H9 (cell line): Measurements from ENCODE around the gene B3GALNT2. TPM values are rescaled to one million over a fixed set of nuclear protein-coding genes. Genes with fewer than 3 reads are reported as not detected.

Experiments
- DNase-seq: peaks from one replicate; pipeline ENCODE4 v3.0.0-alpha.2; 2017
- H2AFZ ChIP-seq: one replicate; pipeline ENCODE4 v1.6.1; 2013; ENCODE audit warnings: mild to moderate bottlenecking, low read length, control low read depth, moderate library complexity
- H2AK5ac ChIP-seq: 2 replicates; pipeline ENCODE4 v1.6.1; 2013; ENCODE audit warnings: low read length, control low read depth, mixed read lengths; ENCODE audit not compliant: insufficient read length
- H2BK120ac ChIP-seq: one replicate; pipeline ENCODE4 v1.6.1; 2013; ENCODE audit warnings: low read depth, mild to moderate bottlenecking, low read length, control low read depth, inconsistent platforms; ENCODE audit not compliant: poor library complexity, severe bottlenecking
- H2BK12ac ChIP-seq: 2 replicates; pipeline ENCODE4 v1.6.1; 2013; ENCODE audit warnings: low read length, control low read depth, mixed read lengths, low read depth; ENCODE audit not compliant: insufficient read length
- H2BK15ac ChIP-seq: 2 replicates; pipeline ENCODE4 v1.6.1; 2013; ENCODE audit warnings: low read depth, low read length, control low read depth
- H2BK20ac ChIP-seq: one replicate; pipeline ENCODE4 v1.6.1; 2013; ENCODE audit warnings: low read depth, mild to moderate bottlenecking, low read length, control low read depth, inconsistent platforms; ENCODE audit not compliant: poor library complexity, severe bottlenecking
- H2BK5ac ChIP-seq: 2 replicates; pipeline ENCODE4 v1.6.1; 2013; ENCODE audit warnings: low read length, control low read depth, mixed read lengths; ENCODE audit not compliant: insufficient read length
- H3K14ac ChIP-seq: 2 replicates; pipeline ENCODE4 v1.6.1; 2013; ENCODE audit warnings: low read length, control low read depth; ENCODE audit not compliant: insufficient read depth
- H3K18ac ChIP-seq: 2 replicates; pipeline ENCODE4 v1.6.1; 2013; ENCODE audit warnings: low read depth, mild to moderate bottlenecking, mixed read lengths, low read length, control low read depth; ENCODE audit not compliant: insufficient read length
- H3K23ac ChIP-seq: 2 replicates; pipeline ENCODE4 v1.6.1; 2013; ENCODE audit warnings: low read length, control low read depth, mixed read lengths, low read depth; ENCODE audit not compliant: insufficient read length
- H3K23me2 ChIP-seq: 2 replicates; pipeline ENCODE4 v1.6.1; 2013; ENCODE audit warnings: low read depth, mild to moderate bottlenecking, mixed read lengths, low read length, control low read depth; ENCODE audit not compliant: insufficient read length, poor library complexity, severe bottlenecking
- H3K27ac ChIP-seq: 2 replicates; pipeline ENCODE4 v1.5.1; 2013; ENCODE audit warnings: low read length, control low read depth, mixed read lengths, low read depth; ENCODE audit not compliant: insufficient read length
- H3K27me3 ChIP-seq: 2 replicates; pipeline ENCODE4 v1.6.1; 2013; ENCODE audit warnings: low read length, control low read depth, inconsistent platforms; ENCODE audit not compliant: insufficient read depth
- H3K4ac ChIP-seq: 2 replicates; pipeline ENCODE4 v1.6.1; 2013; ENCODE audit warnings: low read depth, mild to moderate bottlenecking, control low read depth, inconsistent platforms, low read length, moderate library complexity
- H3K4me1 ChIP-seq: 2 replicates; pipeline ENCODE4 v1.6.1; 2013; ENCODE audit warnings: low read length, control low read depth, inconsistent platforms; ENCODE audit not compliant: insufficient read depth
- H3K4me2 ChIP-seq: 2 replicates; pipeline ENCODE4 v1.6.1; 2013; ENCODE audit warnings: low read length, control low read depth, mixed read lengths; ENCODE audit not compliant: insufficient read length, insufficient read depth
- H3K56ac ChIP-seq: 2 replicates; pipeline ENCODE4 v1.6.1; 2013; ENCODE audit warnings: low read depth, mild to moderate bottlenecking, mixed read lengths, low read length, control low read depth; ENCODE audit not compliant: insufficient read length
- H3K79me1 ChIP-seq: 2 replicates; pipeline ENCODE4 v1.6.1; 2013; ENCODE audit warnings: low read depth, mild to moderate bottlenecking, moderate library complexity, low read length, control low read depth, inconsistent platforms; ENCODE audit not compliant: insufficient read depth, poor library complexity, severe bottlenecking
- H3K79me2 ChIP-seq: 2 replicates; pipeline ENCODE4 v1.6.1; 2013; ENCODE audit warnings: low read length, control low read depth, inconsistent platforms; ENCODE audit not compliant: insufficient read depth
- H3K9ac ChIP-seq: 2 replicates; pipeline ENCODE4 v1.6.1; 2013; ENCODE audit warnings: low read length, control low read depth, mixed read lengths; ENCODE audit not compliant: insufficient read length; ENCODE audit errors: extremely low read depth
- H3K9me3 ChIP-seq: one replicate; pipeline ENCODE4 v1.6.1; 2013; ENCODE audit warnings: low read depth, low read length, inconsistent platforms; ENCODE audit not compliant: control insufficient read depth
- H3T11ph ChIP-seq: one replicate; pipeline ENCODE4 v1.6.1; 2013; ENCODE audit warnings: mild to moderate bottlenecking, low read length, control low read depth, inconsistent platforms
- H4K20me1 ChIP-seq: one replicate; pipeline ENCODE4 v1.6.1; 2013; ENCODE audit not compliant: control insufficient read depth, insufficient read length, insufficient read depth
- H4K5ac ChIP-seq: 2 replicates; pipeline ENCODE4 v1.6.1; 2013; ENCODE audit warnings: low read depth, mild to moderate bottlenecking, mixed read lengths, low read length, control low read depth; ENCODE audit not compliant: insufficient read length
- H4K8ac ChIP-seq: replicated peaks from 2 replicates; pipeline ENCODE4 v1.6.1; 2013; ENCODE audit warnings: low read length, control low read depth, mixed read lengths, low read depth; ENCODE audit not compliant: insufficient read length
- H4K91ac ChIP-seq: 2 replicates; pipeline ENCODE4 v1.6.1; 2013; ENCODE audit warnings: low read depth, mild to moderate bottlenecking, moderate library complexity, mixed read lengths, low read length, control low read depth; ENCODE audit not compliant: insufficient read length
- H3K27ac Mint-ChIP-seq, 3 experiments: 2 replicates in 2 of 3; 3 replicates in 1 of 3; pipeline ENCODE4 v1.8.0; 2020 to 2021; ENCODE audit warnings: mixed read lengths in 3 of 3, mild to moderate bottlenecking in 1 of 3, moderate library complexity in 1 of 3
- H3K27me3 Mint-ChIP-seq: 2 replicates; pipeline ENCODE4 v1.8.0; 2021; ENCODE audit warnings: low read depth, mild to moderate bottlenecking, moderate library complexity, mixed read lengths
- H3K36me3 Mint-ChIP-seq, 3 experiments: 2 replicates in 2 of 3; 3 replicates in 1 of 3; pipeline ENCODE4 v1.8.0; 2020 to 2021; ENCODE audit warnings: low read depth in 3 of 3, mixed read lengths in 3 of 3; ENCODE audit not compliant: insufficient read depth in 1 of 3
- H3K4me1 Mint-ChIP-seq, 2 experiments: 2 replicates each; pipeline ENCODE4 v1.8.0; 2020; ENCODE audit warnings: mixed read lengths in 2 of 2
- H3K4me3 Mint-ChIP-seq, 2 experiments: 2 replicates in 1 of 2; 3 replicates in 1 of 2; pipeline ENCODE4 v1.8.0; 2020 to 2021; ENCODE audit warnings: mild to moderate bottlenecking in 2 of 2, mixed read lengths in 2 of 2, moderate library complexity in 1 of 2
- H3K9me3 Mint-ChIP-seq, 2 experiments: 2 replicates in 1 of 2; 3 replicates in 1 of 2; pipeline ENCODE4 v1.8.0; 2020; ENCODE audit warnings: mild to moderate bottlenecking in 2 of 2, mixed read lengths in 2 of 2, moderate library complexity in 1 of 2
- WGBS: extraction: QIAGEN DNeasy Blood & Tissue Kit; methylation state at CpG from one replicate; pipeline ENCODE4 v1.1.7; 2013; ENCODE audit warnings: missing lambda C conversion rate, low lambda C conversion rate, mixed read lengths; ENCODE audit not compliant: insufficient read length; ENCODE audit errors: extremely low coverage; 5-methylcytosine and 5-hydroxymethylcytosine counted together
- total RNA-seq: library from RNA; stranded (reverse); gene quantifications from 2 replicates; pipeline ENCODE4 v1.2.1, GENCODE V29; 2021
- TF ChIP-seq, protein P1 (sequence below): fragments of 200-600 bp; sonication (generic); conservative IDR thresholded peaks from 3 replicates; pipeline ENCODE4 v1.8.0; 2021; ENCODE audit warnings: antibody characterized with exemption, mild to moderate bottlenecking

Gene B3GALNT2
- total RNA-seq, 1 experiment from 2014 or later: 27.8 TPM

DNA sequence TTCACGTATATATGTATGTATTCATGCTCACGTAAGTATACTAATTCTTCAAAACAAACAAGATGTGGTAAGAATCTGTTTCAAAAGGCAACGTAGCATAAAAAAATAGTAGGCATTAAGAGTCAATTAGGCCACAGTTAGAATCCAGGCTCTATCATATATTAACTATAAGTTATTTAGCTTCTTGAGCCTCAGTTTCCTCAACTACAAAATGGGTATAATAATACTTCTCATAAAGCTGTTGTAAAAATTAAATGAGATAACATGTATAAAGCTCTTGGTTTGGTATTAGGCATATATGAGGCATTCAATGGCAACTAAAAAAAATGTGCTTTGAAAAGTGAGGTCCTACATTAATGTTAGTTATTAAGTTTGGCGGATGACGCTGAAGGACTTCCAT lies 9.2 kb downstream of the B3GALNT2 start:
- no peak overlapping the region for H4K5ac ChIP-seq
- H4K91ac ChIP-seq: no peak overlapping the region
- no CpG with 5 or more reads among the region's 5 CpGs for WGBS
- H3K36me3 Mint-ChIP-seq: peaks cover 8 to 31% (median 27%) of the 10 kb centered on the region in 3 experiments; a peak in 6 of 7 replicates
- no peak overlapping the region for H2BK12ac ChIP-seq
- no peak overlapping the region for H3K56ac ChIP-seq
- H3K27me3 Mint-ChIP-seq: no peaks in the 10 kb centered on the region
- H3K18ac ChIP-seq: no peak overlapping the region
- H3K27me3 ChIP-seq: no peaks in the 10 kb centered on the region
- no peaks in the 10 kb centered on the region for H3K9me3 ChIP-seq
- H3K4me1 Mint-ChIP-seq: peaks cover 4 to 5% of the 10 kb centered on the region in 2 experiments; a peak in 1 of 4 replicates
- H4K8ac ChIP-seq: no peak overlapping the region
- no peak overlapping the region for H2BK20ac ChIP-seq
- H3K4me3 Mint-ChIP-seq: no peak overlapping the region
- H3K4me1 ChIP-seq: no peaks in the 10 kb centered on the region
- H3K9ac ChIP-seq: no peak overlapping the region
- no peak overlapping the region for H3K4ac ChIP-seq
- TF ChIP-seq, protein P1, sequence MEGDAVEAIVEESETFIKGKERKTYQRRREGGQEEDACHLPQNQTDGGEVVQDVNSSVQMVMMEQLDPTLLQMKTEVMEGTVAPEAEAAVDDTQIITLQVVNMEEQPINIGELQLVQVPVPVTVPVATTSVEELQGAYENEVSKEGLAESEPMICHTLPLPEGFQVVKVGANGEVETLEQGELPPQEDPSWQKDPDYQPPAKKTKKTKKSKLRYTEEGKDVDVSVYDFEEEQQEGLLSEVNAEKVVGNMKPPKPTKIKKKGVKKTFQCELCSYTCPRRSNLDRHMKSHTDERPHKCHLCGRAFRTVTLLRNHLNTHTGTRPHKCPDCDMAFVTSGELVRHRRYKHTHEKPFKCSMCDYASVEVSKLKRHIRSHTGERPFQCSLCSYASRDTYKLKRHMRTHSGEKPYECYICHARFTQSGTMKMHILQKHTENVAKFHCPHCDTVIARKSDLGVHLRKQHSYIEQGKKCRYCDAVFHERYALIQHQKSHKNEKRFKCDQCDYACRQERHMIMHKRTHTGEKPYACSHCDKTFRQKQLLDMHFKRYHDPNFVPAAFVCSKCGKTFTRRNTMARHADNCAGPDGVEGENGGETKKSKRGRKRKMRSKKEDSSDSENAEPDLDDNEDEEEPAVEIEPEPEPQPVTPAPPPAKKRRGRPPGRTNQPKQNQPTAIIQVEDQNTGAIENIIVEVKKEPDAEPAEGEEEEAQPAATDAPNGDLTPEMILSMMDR: no peak
- no peak overlapping the region for H3T11ph ChIP-seq
- no peak overlapping the region for H3K27ac Mint-ChIP-seq
- H4K20me1 ChIP-seq: no peaks in the 10 kb centered on the region
- no peaks in the 10 kb centered on the region for H3K23me2 ChIP-seq
- no peak overlapping the region for H3K27ac ChIP-seq
- no peak for DNase-seq
- peaks cover 8% of the 10 kb centered on the region; the same call in 1 of the 2 replicates for H3K79me2 ChIP-seq
- H2BK5ac ChIP-seq: no peak overlapping the region
- no peak overlapping the region for H2BK120ac ChIP-seq
- H3K9me3 Mint-ChIP-seq: no peaks in the 10 kb centered on the region
- no peak overlapping the region for H3K14ac ChIP-seq
- H2BK15ac ChIP-seq: no peak overlapping the region
- no peak overlapping the region for H3K4me2 ChIP-seq
- H3K23ac ChIP-seq: no peak overlapping the region
- H3K79me1 ChIP-seq: no peaks in the 10 kb centered on the region
- H2AFZ ChIP-seq: no peak overlapping the region
- H2AK5ac ChIP-seq: no peak overlapping the region
